HFF-Myc (cell line): Measurements from ENCODE around the gene SLA2.
"Not testable (repeated sequence)": the region's sequence is repeated elsewhere in the genome, so short reads cannot be mapped to it uniquely, and the experiment has no call there.

Experiments used
- DNase-seq: peaks from one replicate; pipeline ENCODE4 v3.0.0-alpha.2; 2011; ENCODE audit warnings: low read depth; ENCODE audit errors: extremely low read depth
- H3K4me3 ChIP-seq: replicated peaks from 2 replicates; pipeline ENCODE4 v1.5.1; 2011; ENCODE audit warnings: low read depth, mild to moderate bottlenecking, control low read depth, low read length
- TF ChIP-seq, protein P1 (sequence below): IDR thresholded peaks from 2 replicates; pipeline ENCODE4 v1.5.1; 2012; ENCODE audit warnings: mild to moderate bottlenecking, low read depth, low read length, control low read depth; ENCODE audit errors: missing control alignments

The SLA2 gene

DNA sequence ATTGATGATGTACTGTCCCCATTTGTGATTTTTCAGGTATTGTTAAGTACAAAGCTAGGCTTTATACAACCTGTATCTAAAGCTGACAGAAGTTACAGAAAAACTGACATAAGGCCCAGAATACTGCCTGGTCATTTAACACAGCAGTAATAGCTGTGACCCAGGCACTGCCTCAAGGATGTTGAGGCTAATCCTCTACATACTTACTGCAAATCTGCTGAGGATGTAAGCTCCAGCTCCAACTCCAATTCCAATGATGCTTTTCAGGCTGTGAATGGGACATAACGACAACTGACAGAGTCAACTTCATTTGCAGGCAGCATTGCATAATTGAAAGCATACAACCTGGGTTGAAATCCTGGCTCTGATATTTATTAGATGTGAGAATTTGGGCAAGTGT lies 36.3 kb upstream of the SLA2 start:
- TF ChIP-seq, protein P1, sequence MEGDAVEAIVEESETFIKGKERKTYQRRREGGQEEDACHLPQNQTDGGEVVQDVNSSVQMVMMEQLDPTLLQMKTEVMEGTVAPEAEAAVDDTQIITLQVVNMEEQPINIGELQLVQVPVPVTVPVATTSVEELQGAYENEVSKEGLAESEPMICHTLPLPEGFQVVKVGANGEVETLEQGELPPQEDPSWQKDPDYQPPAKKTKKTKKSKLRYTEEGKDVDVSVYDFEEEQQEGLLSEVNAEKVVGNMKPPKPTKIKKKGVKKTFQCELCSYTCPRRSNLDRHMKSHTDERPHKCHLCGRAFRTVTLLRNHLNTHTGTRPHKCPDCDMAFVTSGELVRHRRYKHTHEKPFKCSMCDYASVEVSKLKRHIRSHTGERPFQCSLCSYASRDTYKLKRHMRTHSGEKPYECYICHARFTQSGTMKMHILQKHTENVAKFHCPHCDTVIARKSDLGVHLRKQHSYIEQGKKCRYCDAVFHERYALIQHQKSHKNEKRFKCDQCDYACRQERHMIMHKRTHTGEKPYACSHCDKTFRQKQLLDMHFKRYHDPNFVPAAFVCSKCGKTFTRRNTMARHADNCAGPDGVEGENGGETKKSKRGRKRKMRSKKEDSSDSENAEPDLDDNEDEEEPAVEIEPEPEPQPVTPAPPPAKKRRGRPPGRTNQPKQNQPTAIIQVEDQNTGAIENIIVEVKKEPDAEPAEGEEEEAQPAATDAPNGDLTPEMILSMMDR, result no peak
- DNase-seq, result no peak

DNA sequence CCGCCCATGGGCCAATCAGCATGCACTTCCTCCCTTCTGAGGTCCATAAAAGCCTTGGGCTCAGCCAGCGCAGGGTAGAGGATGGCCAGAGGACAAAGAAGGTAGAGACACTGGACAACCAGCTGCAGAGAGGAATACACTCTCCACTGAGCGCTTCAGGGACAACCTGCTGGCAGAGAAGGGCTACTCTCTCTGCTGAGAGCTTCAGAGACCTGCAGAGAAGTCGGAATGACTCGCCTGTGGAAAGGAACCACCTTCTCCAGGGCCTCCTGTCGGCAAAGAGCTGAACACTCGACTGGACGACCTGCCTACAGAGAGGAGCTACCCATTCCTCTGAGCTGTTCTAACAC lies 31.4 kb upstream of the SLA2 start:
- TF ChIP-seq, protein P1, result no peak
- H3K4me3 ChIP-seq, result no peak overlapping the region
- DNase-seq, result no peak

More for the DNA sequence above, 36.3 kb upstream of the SLA2 start:
- H3K4me3 ChIP-seq, result no peak overlapping the region

DNA sequence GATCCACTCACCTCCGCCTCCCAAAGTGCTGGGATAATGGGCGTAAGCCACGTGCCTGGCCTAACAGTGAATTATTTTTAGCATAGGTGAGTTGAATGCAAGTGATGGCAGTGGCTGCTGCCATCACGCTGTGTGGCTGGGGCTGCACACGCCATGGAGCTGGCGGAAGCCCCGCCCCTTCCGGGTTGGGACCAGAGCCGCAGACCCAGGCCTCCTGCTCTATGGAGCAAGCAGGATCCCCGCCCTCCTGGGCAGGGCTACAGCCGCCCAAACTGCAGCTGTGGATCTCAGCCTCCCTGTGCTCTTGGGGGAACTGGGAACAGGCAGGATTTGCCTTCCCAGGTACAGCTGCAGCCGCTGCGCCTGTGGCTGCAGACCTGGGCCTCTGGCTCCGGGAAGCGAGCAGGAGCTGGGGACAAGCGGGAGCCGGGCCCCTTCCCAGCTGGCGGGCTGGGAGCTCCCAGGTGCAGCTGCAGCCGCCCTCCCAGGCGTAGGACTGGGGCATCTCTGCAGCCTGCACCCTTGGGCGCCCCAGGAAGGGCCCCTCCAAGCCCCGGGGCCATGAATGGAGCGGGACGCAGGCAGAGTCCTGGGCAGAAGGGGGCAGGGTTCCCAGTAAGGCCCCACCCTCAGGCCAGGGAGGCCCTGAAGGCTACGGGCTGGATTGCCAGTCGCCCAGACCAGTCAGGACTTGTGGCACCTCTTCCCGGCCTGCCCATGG lies 30.9 kb upstream of the SLA2 start:
- no peak for DNase-seq
- H3K4me3 ChIP-seq, result no peak overlapping the region
- TF ChIP-seq, protein P1, result no peak

DNA sequence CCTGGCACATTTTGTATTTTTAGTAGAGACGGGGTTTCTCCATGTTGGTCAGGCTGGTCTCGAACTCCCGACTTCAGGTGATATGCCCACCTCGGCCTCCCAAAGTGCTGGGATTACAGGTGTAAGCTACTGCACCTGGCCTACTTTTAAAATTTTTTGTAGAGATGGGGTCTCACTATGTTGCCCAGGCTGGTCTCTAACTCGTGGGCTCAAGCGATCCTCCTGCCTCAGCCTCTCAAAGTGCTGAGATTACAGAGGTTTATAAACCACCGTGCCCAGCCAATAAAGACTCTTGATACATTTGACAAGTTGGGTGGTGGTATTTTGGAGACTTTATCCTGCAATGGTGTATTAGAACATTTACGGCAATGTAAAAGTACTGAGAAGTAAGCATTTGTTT lies 29.5 kb upstream of the SLA2 start:
- H3K4me3 ChIP-seq, DNase-seq: not testable (repeated sequence)

DNA sequence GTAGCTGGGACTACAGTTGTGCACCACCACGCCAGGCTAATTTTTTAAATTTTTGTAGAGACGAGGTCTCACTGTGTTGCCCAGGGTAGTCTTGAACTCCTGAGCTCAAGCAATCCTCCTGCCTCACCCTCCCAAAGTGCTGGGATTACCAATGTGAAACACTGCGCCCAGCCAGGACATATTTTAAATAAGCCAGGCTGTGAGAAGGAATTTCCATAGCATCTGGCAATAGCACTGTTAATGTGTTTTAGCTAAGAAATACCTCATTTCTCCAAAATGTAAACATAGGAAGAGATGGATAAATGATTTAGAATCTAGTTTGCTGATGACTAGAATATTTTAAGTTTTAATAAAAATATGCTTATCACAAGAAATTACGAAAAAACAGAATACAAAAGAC lies 27.0 kb upstream of the SLA2 start:
- DNase-seq, result no peak
- no peak overlapping the region for H3K4me3 ChIP-seq
- TF ChIP-seq, protein P1, result no peak

DNA sequence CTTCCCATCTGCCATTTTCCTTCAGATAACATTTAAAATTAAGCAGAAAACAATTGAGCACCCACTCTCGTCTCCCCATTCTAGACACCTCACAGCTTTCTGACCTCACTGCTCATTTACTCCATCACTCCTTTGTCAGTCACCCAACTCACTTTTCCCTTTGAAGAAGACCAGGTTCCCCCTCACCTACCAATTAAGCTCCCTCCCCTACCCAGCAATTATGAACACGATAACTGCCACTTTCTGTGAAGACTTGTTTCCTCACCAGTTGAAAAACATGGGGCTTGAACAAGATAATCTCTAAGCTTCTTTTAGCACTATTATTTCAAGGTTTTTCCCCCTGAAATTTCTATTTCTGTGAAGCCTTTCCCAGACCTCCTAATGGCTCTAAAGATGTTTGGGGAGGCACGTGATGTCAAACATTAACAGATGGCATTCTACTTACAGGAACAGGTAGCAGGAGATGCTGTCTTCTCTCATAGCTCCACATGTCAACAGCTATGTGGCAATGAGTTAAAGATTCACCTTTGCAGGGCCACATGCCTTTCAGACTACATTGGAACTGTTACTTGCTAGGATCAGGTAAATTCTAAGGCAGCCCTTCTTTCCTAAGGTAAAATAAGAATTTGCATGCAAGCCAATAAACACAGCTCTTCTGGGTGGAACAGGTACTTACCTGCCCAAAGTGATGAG lies 24.8 kb upstream of the SLA2 start:
- no peak for DNase-seq
- TF ChIP-seq, protein P1, result no peak
- H3K4me3 ChIP-seq, result no peak overlapping the region

DNA sequence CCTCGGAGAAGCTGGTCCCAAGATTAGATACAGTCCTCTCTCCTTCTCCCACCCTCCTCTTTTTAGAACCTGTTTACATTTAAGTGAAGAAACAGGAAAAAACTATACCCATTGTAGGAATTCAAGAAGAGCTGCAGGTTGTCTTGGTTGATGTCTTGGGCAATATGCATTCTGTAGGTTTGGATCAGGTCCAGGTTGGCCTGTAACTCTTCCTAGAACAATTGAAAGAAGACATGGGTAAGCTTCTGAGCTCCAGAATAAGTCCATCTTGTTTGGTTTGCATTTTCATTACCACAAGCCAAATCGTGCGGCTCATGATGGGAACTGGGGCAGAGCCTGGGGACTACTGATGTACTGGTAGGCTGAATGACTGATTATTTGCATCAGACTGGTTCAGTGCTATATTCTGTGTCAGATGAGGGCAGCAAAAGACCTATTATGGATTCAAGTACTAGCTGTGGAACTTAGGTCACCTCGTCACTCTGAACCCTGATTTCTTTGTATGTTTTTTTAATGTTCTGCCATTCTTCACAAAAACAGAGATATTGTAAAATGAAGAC lies 20.3 kb upstream of the SLA2 start:
- H3K4me3 ChIP-seq, result no peak overlapping the region
- no peak for DNase-seq
- TF ChIP-seq, protein P1, result no peak
